ENCODE data around the gene MSH3.
"Not testable (repeated sequence)": the region's sequence is repeated elsewhere in the genome, so short reads cannot be mapped to it uniquely, and the experiment has no call there.

The MSH3 gene

DNA sequence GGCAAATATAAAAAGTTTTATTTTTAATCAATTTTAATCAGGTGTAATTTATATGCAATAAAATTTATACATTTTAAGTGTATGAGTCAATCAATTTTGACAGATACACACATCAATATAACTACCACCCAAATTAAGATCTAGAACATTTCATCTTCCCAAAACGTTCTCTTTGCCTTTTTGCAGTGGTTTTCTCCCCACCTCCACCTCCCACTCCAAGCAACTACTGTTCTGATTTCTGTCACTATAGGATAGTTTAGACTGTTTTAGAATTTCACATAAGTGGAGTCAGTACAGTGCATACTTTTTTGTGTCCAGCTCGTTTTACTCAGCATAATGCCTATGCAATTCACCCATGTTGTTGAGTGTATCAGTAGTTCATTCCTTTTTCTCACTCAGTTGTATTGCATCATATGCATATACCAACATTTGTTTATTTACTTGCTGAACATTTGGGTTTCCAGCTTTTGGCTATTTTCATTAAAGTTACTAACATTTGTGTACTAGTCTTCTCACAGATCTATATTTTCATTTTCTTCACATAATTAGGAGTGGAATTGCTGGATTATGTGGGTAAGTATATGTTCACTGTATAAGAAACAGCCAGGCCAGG lies 52.5 kb downstream of the MSH3 start:
- no peak for DNase-seq (ENCODE audit: low spot score)

DNA sequence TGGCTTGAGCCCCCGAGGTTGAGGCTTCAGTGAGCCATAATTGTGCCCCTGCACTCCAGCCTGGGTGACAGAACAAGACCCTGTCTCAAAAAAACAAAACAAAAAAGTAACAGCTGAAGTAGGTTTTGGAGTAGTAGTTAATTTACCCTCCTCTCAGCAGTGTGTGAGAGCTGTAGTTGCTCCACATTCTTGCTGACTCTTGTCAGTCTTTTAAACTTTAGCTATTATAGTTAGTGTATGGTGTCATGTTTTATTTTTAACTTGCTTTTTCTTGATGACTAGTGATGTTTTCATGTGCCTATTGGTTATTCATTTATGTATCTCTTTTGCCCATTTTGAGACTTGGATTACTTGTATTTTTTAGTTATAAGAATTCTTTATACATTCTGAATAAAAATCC lies 53.2 kb downstream of the MSH3 start:
- no peak for DNase-seq (ENCODE audit: low spot score)

DNA sequence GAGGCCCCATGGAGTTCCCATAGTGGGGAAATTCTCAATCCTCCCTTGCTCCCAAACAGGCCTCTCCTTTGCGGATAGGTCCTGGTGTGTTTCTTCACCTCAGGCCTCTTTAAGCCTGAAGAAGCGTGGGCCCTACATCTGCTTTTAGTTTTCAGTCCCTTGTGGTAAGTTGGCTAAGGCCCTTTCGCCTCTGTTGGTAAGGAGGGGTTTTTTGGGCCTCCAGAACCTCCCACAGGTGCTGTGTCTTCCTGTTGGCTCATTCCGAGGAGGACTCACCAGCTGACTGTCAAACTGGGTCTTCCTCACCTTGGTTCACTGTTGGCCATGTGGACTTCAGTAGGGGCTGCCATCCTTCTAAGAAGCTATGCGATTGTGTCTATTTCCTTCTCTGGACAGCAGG lies 56.8 kb downstream of the MSH3 start:
- no peak for DNase-seq (ENCODE audit: low spot score)

DNA sequence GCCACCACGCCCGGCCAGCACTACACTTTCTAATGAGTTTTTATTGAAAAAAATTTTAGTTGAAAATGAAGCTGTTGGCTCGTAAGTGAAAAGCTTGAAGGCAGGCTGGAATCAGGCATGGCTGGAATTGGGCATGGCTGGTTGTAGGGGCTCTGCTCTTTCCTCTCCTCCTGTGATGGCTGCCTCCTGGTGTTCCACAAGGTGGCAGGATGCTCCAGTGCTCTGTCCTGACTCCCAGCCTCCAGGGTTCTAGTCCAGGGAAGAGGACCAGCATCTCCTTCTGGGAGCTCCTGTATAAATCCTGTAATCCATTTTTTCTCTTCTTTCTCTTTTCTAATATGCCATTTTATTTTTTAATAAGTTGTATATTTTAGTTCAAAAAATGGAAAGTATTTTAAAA lies 57.5 kb downstream of the MSH3 start:
- DNase-seq (ENCODE audit: low spot score), result peak; percentile 7

GRCh38 chr5:80712919-80713318 lies 58.5 kb downstream of the MSH3 start:
- no peak for DNase-seq (ENCODE audit: low spot score)

DNA sequence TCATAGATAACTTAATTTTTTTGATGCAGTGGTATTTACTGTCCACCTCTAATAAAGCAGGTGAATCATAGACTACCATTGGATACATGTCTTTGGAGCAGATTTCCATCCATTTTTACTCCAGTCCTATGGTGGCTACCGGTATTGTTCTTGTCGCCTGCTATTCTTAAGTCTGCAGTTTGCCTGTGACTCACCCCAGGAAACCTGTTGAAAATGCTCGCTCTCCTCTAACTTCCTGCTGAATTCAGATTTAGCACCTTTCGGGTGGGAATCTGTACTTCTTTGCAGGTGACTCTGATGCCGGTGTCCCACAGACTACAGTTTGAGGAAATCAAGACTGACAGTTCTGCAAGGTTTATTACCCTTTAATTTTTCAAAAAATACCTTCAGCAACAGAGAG lies 59.2 kb downstream of the MSH3 start:
- DNase-seq (ENCODE audit: low spot score), result peak; percentile 9

DNA sequence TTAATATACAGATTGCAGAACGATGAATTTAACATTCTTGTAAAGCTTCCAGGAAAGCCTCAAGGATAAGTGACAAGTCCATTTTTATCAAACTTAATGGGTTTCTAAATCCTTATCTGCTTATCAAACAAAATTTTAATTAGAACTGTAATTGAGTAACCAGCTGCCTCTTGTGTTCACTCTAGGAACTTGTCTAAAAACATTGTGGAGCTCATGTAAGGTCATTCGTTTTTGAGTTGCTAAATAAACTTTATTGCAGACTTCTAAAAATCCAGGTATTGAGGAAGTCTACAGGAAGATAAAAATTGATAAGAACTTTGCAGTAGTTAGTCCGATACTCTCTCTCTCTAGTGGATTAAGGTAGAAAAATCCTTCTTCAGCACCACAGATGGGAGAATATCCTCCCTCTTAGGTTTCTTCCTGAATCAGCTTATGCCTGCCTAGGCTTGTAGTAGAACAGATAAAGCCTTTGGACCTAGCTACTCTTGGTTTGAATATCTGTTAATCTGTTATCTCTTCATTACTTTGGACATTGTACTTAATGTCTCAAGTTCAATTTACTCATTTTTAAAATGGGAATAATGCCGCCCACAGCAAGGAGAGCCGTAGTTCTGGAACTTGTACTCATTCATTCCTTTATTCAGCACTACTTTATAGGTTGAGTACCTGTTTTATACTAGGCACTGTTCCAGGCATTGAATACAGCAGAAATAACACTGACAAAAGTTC lies 60.3 kb downstream of the MSH3 start:
- no peak for DNase-seq (ENCODE audit: low spot score)

DNA sequence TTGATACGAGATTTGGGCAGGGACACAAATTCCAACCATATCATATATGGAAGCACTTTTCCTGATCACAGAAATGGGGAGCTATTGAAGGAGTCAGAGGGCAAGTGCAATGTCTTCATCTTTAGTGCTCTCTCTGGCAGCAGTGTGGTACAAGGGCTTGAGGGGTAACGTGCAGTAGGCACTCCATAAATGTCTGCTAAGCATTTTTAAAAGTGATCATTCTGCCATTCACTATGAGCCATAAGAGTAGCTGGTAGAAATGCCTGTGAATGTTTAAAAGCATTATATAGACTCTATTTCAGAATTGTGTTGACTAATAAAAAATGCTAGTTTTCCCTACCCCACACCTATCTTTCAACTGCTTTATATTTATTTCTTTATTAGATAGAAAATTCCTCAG lies 61.4 kb downstream of the MSH3 start:
- DNase-seq (ENCODE audit: low spot score), result no peak

DNA sequence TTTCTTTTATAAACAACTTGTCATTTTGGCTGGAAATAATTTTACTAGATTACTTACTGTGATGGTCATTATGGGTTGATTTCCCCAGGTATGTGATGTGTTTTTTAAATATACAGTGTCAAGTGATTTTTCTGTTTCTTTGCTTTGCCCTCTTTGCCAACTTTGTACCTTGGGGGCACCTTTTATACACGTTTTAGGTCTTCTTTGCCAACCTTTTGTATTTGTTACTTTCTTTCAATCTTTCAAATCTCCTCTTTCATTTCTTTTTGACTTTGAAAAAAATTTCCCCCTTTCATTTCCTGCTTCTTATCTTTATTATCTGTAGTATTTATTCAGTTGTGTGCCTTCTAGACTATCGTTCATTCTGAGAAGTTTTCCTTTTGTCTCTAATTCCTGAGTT lies 65.7 kb downstream of the MSH3 start:
- no peak for DNase-seq (ENCODE audit: low spot score)

GRCh38 chr5:80722916-80723315 lies 68.5 kb downstream of the MSH3 start:
- no peak for DNase-seq (ENCODE audit: low spot score)

GRCh38 chr5:80725446-80725845 lies 71.0 kb downstream of the MSH3 start:
- DNase-seq (ENCODE audit: low spot score), result no peak

- DNase-seq (ENCODE audit: low spot score), result no peak
Measured at GRCh38 chr5:80736730-80737129, 82.3 kb downstream of the MSH3 start.

DNA sequence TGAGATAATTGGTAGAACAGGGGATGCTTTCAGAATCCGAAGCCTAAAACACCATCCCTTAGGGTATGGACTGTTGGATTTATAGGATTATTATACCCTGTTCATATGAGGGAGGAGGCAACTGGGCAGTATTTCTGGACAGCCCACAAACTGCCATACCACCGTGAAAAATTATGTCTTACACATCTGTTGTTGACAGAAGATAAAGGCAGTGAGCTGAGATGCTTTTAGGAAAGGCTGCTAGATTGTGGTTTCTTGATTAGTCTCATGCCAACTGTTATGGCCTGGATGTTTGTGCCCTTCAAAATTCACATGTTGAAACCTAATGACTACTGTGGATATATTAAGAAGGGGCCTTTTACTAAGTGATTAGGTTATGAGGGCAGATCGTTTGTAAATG lies 84.0 kb downstream of the MSH3 start:
- DNase-seq (ENCODE audit: low spot score), result no peak

GRCh38 chr5:80739057-80739456 lies 84.6 kb downstream of the MSH3 start:
- DNase-seq (ENCODE audit: low spot score), result no peak

DNA sequence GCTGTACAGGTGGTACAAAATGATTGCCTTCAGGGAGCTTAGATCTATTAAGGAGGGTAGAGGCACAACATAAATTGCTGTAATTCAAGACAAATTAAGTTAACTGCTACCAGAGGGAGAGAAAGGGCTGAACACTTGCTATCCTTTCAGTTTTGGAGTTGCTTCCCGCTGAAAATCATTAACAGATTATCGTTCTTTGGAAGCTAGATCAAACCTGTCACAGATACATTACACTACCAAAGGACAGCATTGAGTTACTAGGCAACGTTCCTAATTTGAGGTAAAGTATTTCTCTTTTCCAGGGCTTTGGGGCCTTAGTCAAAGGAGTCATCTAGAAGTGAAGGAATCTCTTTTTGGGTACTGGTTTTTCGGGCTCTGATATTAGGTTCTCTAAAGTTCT lies 85.0 kb downstream of the MSH3 start:
- no peak for DNase-seq (ENCODE audit: low spot score)

DNA sequence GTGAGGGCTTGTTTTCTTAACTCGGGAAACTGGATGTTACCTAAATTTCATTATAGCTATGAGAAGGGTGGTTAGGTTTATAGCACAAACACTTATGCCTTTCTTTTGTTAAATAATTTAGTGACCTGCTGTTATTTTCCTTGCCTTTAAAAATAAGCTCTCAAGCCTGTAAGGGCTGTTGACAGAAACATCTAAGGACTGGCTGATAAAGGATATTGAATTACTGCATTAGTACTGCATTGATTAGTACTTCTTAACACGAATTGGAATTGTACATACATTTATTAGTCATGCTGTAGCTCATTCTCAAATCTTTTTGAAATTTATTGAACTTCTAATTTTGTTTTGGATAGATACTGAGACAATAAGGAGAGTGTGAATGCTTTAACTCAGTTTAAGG lies 85.4 kb downstream of the MSH3 start:
- DNase-seq (ENCODE audit: low spot score), result no peak

- DNase-seq (ENCODE audit: low spot score), result not testable (repeated sequence)
Measured at GRCh38 chr5:80740488-80740887, 86.0 kb downstream of the MSH3 start.

DNA sequence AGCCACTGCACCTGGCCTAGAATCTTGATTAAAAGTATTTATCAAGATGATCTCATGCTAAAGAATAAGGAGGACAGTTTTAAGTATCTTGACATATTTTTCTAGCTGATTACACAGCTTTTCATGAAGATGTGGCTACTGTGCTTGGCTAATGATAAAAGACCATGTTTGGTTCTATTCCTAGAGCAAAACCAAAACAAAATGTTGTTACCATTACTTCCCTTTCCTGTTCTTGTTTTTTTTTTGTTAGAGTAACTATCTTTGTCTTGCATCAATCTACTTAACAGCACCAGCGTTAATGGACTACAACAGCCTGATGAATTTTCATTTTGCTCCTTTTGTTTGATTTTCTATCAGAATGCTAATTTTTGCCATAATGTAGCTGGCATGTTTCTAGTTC lies 86.5 kb downstream of the MSH3 start:
- DNase-seq (ENCODE audit: low spot score), result no peak

DNA sequence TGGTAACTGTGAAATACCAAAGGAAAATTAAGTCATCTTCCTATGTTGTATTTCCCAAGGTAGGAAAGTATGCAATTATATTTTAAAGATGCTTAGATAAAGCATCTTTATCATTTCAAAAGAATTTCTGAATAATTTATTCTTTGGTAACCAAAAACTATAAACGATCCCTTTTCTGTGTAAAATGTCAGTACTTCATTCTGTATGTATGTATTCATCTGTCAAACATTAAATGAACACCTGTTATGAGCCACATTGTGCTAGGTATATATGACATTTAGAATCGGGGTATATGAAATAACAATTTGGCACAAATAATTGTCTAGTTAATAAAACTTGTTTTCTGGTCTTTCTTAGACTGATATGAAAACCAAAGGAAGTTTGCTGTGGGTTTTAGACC lies 89.7 kb downstream of the MSH3 start:
- no peak for DNase-seq (ENCODE audit: low spot score)

DNA sequence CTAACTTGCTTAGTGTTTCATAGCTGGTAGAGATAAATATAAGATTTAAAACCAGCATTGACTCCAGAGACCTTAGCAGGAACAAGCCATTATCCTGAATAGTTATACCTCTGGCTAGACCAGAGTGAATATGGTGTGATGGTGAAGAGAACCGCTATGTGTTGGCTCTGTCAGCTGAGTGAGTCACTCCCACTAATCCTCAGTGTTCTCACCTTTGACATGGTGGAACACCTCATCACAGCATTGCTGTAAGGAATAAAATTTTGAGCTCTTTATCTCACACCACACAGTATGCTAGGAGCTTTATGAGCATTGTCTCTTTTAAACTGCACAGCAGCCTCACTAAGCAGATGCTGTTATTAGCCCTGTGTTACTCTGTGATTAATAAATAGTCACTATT lies 91.0 kb downstream of the MSH3 start:
- no peak for DNase-seq (ENCODE audit: low spot score)

- no peak for DNase-seq (ENCODE audit: low spot score)
Measured at GRCh38 chr5:80747922-80748321, 93.5 kb downstream of the MSH3 start.

- no peak for DNase-seq (ENCODE audit: low spot score)
Measured at GRCh38 chr5:80752427-80752826, 98.0 kb downstream of the MSH3 start.

DNA sequence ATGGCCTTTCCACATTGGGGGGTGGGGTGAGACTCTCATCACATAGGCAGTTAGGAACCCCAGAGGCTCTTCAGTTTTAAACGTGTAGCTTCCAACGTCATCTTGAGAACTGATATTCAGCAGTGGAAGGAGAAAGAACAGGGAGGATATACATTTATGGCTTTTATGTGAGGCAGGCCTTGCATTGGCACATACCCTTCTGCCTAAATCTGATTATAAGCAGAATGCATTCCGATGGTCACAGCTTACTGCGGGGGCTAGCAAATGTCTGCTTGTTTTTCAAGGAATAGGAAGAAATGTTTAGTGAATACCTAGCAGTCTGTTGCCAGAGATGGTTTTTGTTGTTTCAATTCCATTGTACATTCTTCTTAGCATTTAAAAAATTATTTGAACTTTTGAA lies 99.3 kb downstream of the MSH3 start:
- DNase-seq (ENCODE audit: low spot score), result no peak

- no peak for DNase-seq (ENCODE audit: low spot score)
Measured at GRCh38 chr5:80754900-80755299, 100.4 kb downstream of the MSH3 start.
